ENCODE measurements around the gene TRA2B.
A peak's percentile ranks its signal among the peaks of the same experiment; 100 is the strongest.

The TRA2B gene

DNA sequence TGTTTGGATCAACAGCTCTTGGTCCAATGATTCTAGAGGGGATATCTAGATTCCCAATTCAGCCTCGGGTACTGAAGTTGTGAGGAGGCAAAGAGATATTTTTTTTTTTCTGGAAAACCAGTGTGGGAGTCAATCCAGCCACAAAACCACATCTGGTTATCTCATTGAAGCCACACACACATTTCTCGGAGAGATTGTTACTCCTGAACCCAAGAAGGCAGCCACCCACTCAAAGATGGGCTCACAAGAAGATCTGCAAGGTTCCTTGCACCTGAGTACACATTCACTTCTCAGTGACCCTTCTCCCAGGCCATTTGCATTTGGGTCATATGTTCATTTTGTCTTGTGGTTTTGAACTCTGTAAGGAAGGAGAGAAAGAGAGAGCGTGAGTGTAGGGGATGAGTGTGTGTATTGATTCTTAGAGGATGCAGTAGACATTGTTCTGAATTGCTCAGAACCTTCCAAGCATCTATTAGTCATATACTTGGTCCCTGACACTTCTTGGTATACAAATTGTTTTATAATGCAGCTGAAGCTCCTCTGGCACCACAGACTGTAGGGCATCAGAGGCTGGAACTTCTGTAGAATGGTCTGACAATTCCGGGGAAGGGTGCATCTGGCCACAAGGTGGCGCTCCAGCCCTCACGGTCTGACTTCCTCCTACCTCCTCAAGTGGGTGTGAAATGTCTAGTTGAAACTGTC lies 39.3 kb upstream of the TRA2B start:
- no peaks in the 10 kb centered on the region for H3K27me3 ChIP-seq
- TF ChIP-seq Cebpa-rat (IDR thresholded peaks at IDR 0.05), result no peak
- H3K4me1 ChIP-seq, result peaks cover 8 to 18% (median 13%) of the 10 kb centered on the region in 10 experiments
- H3K9me3 ChIP-seq (replicated peaks in 1 of 11), result no peaks in the 10 kb centered on the region
- no peaks in the 10 kb centered on the region for H4K20me1 ChIP-seq
- H3K4me2 ChIP-seq, result no peak overlapping the region
- H3K27ac ChIP-seq, result no peak overlapping the region
- H3K4me3 ChIP-seq, result no peak overlapping the region
- H3K9ac ChIP-seq, result no peak overlapping the region
- H3K36me3 ChIP-seq, result peaks cover 0 to under 1% (median 0%) of the 10 kb centered on the region in 11 experiments; a peak in 1 of 22 replicates

DNA sequence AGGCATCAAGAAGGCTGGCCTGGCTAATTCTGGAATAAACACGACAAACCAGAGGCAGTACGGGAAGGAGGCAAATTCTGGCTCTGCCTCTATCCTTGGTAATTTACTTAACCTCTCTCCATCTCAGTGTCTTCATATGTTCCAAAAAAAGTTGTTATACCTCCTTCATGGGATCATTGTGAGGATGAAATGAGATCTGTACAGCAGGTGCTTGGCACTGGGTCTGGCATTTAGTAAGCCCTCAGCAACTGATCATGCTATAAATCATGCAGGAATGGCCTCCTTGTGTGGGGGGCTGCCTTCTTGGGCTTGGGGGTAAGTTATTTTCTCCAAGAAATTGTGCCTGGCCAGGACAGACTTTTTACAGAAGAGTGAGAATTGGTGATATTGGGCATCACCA lies 38.3 kb upstream of the TRA2B start:
- Histone ChIP-seq H3K4me3 (no peak overlapping the region), H3K4me1 (peaks cover 1 to 8% (median 3%) of the 10 kb centered on the region in 10 experiments; a peak in 18 of 20 replicates), H3K27me3 (no peaks in the 10 kb centered on the region), H3K9ac (no peak overlapping the region), H3K4me2 (no peak overlapping the region), H3K36me3 (peaks cover 0 to 4% (median 0%) of the 10 kb centered on the region in 11 experiments; a peak in 2 of 22 replicates), H3K27ac (no peak overlapping the region), H3K9me3 (replicated peaks in 1 of 11) (no peaks in the 10 kb centered on the region), H4K20me1 (no peaks in the 10 kb centered on the region)
- TF ChIP-seq Cebpa-rat (IDR thresholded peaks at IDR 0.05), result no peak

DNA sequence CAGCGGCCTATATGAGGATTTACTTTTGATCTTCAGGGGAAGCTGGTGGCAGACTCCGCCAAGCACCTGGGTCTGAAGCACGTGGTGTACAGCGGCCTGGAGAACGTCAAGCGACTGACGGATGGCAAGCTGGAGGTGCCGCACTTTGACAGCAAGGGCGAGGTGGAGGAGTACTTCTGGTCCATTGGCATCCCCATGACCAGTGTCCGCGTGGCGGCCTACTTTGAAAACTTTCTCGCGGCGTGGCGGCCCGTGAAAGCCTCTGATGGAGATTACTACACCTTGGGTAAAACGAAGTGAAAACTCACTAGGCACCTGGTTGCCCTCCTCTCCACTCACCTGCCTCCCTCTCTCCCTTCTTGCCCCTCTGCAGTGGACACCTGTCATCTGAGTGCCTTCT lies 33.8 kb upstream of the TRA2B start:
- H4K20me1 ChIP-seq, result no peaks in the 10 kb centered on the region
- H3K27me3 ChIP-seq, result no peaks in the 10 kb centered on the region

DNA sequence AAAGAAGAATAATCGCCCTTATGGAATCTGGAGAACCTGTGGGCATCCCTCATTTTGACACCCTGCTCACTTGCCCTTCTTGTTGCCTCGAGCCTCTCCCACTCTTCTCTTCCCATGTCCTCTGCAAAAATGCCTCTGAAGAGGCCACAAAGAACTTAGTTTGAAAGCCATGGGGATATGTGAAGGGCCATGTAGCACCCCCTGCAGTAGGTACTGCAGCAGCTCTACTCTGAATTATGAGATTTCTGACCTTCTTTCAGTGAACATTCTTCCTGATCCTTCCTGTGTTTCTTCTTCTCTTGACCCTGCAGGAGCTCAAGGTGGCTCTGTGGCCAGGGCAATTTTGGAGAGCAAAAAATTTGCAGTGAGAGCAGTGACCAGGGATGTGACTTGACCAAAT lies 30.4 kb upstream of the TRA2B start:
- Histone ChIP-seq H3K36me3 (peaks cover 0 to 4% (median 0%) of the 10 kb centered on the region in 11 experiments; a peak in 2 of 22 replicates), H3K4me1 (no peaks in the 10 kb centered on the region), H3K4me2 (no peak overlapping the region), H3K9me3 (replicated peaks in 1 of 11) (peaks cover 0 to 8% (median 0%) of the 10 kb centered on the region in 11 experiments; a peak in 3 of 22 replicates), H3K9ac (no peak overlapping the region), H3K27ac (no peak overlapping the region), H3K27me3 (no peaks in the 10 kb centered on the region), H4K20me1 (no peaks in the 10 kb centered on the region), H3K4me3 (no peak overlapping the region)
- no peak for TF ChIP-seq Cebpa-rat (IDR thresholded peaks at IDR 0.05)

More for the DNA sequence above, 33.8 kb upstream of the TRA2B start:
- H3K36me3 ChIP-seq, result peaks cover 0 to 4% (median 0%) of the 10 kb centered on the region in 11 experiments; a peak in 2 of 22 replicates
- TF ChIP-seq Cebpa-rat (IDR thresholded peaks at IDR 0.05), result no peak
- H3K9ac ChIP-seq, result no peak overlapping the region
- no peak overlapping the region for H3K4me2 ChIP-seq
- no peaks in the 10 kb centered on the region for H3K9me3 ChIP-seq (replicated peaks in 1 of 11)
- no peak overlapping the region for H3K4me3 ChIP-seq
- H3K27ac ChIP-seq, result no peak overlapping the region
- H3K4me1 ChIP-seq, result no peaks in the 10 kb centered on the region

DNA sequence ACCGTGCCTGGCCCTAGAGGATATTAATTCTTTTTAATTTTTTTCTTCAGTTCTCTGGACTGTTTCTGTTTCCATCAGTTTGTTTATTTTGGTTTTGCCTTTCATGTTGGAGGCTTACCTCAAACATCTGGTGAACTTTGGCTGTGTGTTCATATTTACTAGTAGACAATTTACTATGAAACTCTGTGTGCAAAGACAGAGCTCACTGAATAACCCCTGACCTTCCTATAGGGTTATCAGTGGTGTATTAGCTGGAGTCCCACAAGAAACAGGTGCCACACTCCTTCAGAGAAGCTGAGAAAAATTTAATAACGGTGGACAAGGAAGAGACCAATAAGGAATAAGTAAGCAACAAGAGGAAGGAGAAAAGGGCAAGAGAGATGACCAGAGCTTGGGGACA lies 28.8 kb upstream of the TRA2B start:
- no peak overlapping the region for H3K4me2 ChIP-seq
- H3K36me3 ChIP-seq, result no peaks in the 10 kb centered on the region; a peak in 2 of 22 replicates
- H3K27ac ChIP-seq, result no peak overlapping the region
- no peaks in the 10 kb centered on the region; a peak in 1 of 20 replicates for H3K4me1 ChIP-seq
- no peaks in the 10 kb centered on the region for H4K20me1 ChIP-seq
- no peaks in the 10 kb centered on the region for H3K27me3 ChIP-seq
- peaks cover 0 to 16% (median 0%) of the 10 kb centered on the region in 11 experiments; a peak in 8 of 22 replicates for H3K9me3 ChIP-seq (replicated peaks in 1 of 11)
- TF ChIP-seq Cebpa-rat (IDR thresholded peaks at IDR 0.05), result no peak
- H3K9ac ChIP-seq, result no peak overlapping the region
- H3K4me3 ChIP-seq, result no peak overlapping the region

DNA sequence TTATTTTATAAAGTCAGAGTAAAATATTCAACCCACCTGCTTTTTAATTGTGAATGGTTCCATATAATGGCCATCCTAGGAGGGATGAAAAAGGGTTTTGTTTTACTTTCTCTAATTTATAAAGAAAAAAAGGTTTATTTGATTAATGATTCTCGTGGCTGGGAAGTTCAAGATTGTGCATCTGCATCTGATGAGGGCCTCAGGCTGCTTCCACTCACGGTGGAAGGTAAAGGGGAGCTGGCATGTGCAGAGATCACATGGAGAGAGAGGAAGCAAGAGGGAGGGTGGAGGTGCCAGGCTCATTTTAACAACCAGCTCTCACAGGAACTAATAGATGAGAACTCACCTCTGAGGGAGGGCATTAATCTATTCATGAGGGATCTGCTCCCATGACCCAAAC lies 27.7 kb upstream of the TRA2B start:
- no peaks in the 10 kb centered on the region for H4K20me1 ChIP-seq
- H3K27me3 ChIP-seq, result no peaks in the 10 kb centered on the region
- H3K27ac ChIP-seq, result no peak overlapping the region
- no peak for TF ChIP-seq Cebpa-rat (IDR thresholded peaks at IDR 0.05)
- peaks cover 0 to 7% (median 2%) of the 10 kb centered on the region in 10 experiments; a peak in 10 of 20 replicates for H3K4me1 ChIP-seq
- H3K9ac ChIP-seq, result no peak overlapping the region
- H3K9me3 ChIP-seq (replicated peaks in 1 of 11), result peaks cover 0 to 26% (median 0%) of the 10 kb centered on the region in 11 experiments; a peak in 8 of 22 replicates
- no peaks in the 10 kb centered on the region for H3K36me3 ChIP-seq
- no peak overlapping the region for H3K4me3 ChIP-seq
- H3K4me2 ChIP-seq, result no peak overlapping the region

DNA sequence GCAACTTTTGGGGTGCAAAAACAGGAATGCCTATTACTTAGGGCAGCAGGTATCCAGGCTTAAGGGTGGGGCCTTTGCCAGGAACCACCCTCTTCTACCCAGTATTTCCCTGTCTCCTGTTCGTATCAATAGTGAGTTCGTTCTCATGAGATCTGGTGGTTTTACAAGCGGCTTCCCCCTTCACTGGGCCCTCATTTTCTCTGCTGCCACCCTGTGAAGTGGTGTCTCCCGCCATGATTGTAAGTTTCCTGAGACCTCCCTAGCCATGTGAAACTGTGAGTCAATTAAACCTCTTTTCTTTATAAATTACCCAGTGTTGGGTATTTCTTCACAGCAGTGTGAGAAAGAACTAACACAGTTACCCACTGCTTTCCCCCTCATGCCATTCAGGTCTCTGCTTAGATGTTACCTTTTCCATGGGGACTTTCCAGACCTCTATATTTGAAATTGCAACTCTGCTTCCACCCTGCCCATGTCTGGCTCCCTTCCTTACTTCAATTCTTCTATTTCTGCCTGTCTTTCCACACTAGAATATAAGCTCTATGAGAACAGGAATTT lies 23.9 kb upstream of the TRA2B start:
- no peak overlapping the region for H3K4me3 ChIP-seq

DNA sequence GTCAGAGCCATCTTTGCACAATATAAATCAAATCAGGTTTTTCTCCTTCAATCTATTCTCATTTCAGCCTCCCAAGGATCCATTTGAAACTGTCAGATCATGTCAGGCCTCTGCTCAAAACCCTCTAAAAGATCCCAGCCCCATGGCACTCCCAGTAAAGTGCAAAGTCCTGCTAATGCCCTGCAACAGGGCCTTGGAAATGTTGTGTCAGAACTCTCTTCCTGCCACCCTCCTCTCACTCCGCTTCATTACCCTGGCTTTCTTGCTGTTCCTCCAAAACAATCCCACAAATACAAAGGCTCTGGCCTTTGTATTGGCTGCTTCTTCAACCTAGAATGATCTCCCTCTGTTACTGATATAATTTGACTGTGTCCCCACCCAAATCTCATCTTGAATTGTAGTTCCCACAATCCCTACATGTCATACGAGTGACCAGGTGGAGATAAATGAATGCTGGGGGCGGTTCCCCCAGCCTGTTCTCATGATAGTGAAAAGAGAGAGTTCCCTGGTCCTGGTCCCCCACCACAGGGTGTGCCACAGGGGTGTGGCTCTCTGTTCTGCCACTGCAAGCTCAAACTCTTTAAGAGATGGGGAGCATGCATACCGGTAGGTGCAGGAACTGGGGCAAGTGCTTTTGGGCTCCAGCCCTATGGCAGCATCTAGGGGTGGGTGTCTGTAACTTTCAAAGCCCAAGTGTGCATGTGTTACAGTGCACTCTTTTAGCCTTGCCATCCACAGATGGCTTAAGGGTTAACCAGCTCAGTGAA lies 22.9 kb upstream of the TRA2B start:
- peaks cover 0 to 24% (median 0%) of the 10 kb centered on the region in 11 experiments; a peak in 8 of 22 replicates for H3K9me3 ChIP-seq (replicated peaks in 1 of 11)
- H3K27me3 ChIP-seq, result no peaks in the 10 kb centered on the region
- no peak for TF ChIP-seq Cebpa-rat (IDR thresholded peaks at IDR 0.05)
- peak overlapping the region in 9 of 11 experiments; percentile 12 to 77 (median 53); a peak in 16 of 22 replicates for H3K4me2 ChIP-seq
- no peaks in the 10 kb centered on the region for H4K20me1 ChIP-seq
- peak overlapping the region in 9 of 11 experiments; percentile 33 to 83 (median 69); a peak in 15 of 22 replicates for H3K27ac ChIP-seq
- H3K4me1 ChIP-seq, result peaks cover 0 to 28% (median 16%) of the 10 kb centered on the region in 10 experiments; a peak in 12 of 20 replicates
- peak overlapping the region in 6 of 11 experiments; percentile 17 to 70 (median 62); a peak in 8 of 22 replicates for H3K9ac ChIP-seq
- H3K4me3 ChIP-seq, result peak overlapping the region in 2 of 10 experiments; percentile 50 to 53; a peak in 4 of 20 replicates
- no peaks in the 10 kb centered on the region for H3K36me3 ChIP-seq

More for the DNA sequence above, 23.9 kb upstream of the TRA2B start:
- peak overlapping the region in 1 of 11 experiments; percentile 77; a peak in 1 of 22 replicates for H3K4me2 ChIP-seq
- TF ChIP-seq Cebpa-rat (IDR thresholded peaks at IDR 0.05), result no peak
- H3K9ac ChIP-seq, result no peak overlapping the region
- peaks cover 0 to 28% (median 16%) of the 10 kb centered on the region in 10 experiments; a peak in 12 of 20 replicates for H3K4me1 ChIP-seq
- H4K20me1 ChIP-seq, result no peaks in the 10 kb centered on the region
- H3K27me3 ChIP-seq, result no peaks in the 10 kb centered on the region
- H3K27ac ChIP-seq, result no peak overlapping the region
- H3K36me3 ChIP-seq, result no peaks in the 10 kb centered on the region
- peaks cover 0 to 26% (median 0%) of the 10 kb centered on the region in 11 experiments; a peak in 8 of 22 replicates for H3K9me3 ChIP-seq (replicated peaks in 1 of 11)
